Measurements from ENCODE around the gene RELT. TPM values are rescaled to one million over a fixed set of nuclear protein-coding genes. Genes with fewer than 3 reads are reported as not detected.

The RELT gene
- total and polyA plus RNA-seq, 2 donors (not counting 1 experiment from before 2014, with no cell fraction given) = 71.6 to 92.4 TPM

- intact Hi-C loops (cut with micrococcal nuclease) = loop anchor here (1.0 to 2.0 kb wide), 5 partner anchors 8 to 562 kb away; partner anchors contain the start of gene ATG16L2
- CTCF ChIA-PET = interaction anchor here (0.7 to 23.8 kb wide), 5 partner anchors 11 to 283 kb away, joined by 3 to 311 read pairs (median 3); no protein-coding TSS in a partner anchor
- H2AFZ ChIP-seq (ENCODE audit: insufficient read depth, low read depth, low read length, poor library complexity, severe bottlenecking) = peak overlapping the region; percentile 77
- H3K36me3 ChIP-seq (replicated peaks in 1 of 2; ENCODE audit: control extremely low read depth in 1 of 2, control insufficient read depth in 1 of 2, extremely low read depth in 1 of 2, insufficient read depth in 2 of 2, low read length in 1 of 2) = peaks cover 0 to 21% of the 10 kb centered on the region in 2 experiments
- POLR2A ChIA-PET = interaction anchor here (0.6 to 2.0 kb wide), 6 partner anchors 8 to 234 kb away, joined by 3 to 13 read pairs (median 4); no protein-coding TSS in a partner anchor
- H3K4me3 Mint-ChIP-seq = peak overlapping the region; percentile 100
- H3K79me2 ChIP-seq (ENCODE audit: control insufficient read depth, insufficient read depth, low read length) = peaks cover 77% of the 10 kb centered on the region
- ATAC-seq (ENCODE audit: low read depth) (peak; percentile 39), DNase-seq (peak; percentile 82)
- WGBS (ENCODE audit: insufficient coverage) = under 1% methylated on average over 56 of the region's 56 CpGs
- peak overlapping the region; percentile 98 for H3K9ac ChIP-seq (ENCODE audit: low read length)
- peak overlapping the region; percentile 98 for H3K27ac ChIP-seq (ENCODE audit: low read length in 2 of 2)
- no peaks in the 10 kb centered on the region for H3K27me3 ChIP-seq (replicated peaks in 1 of 4; ENCODE audit: control extremely low read depth in 1 of 4, control insufficient read depth in 3 of 4, insufficient read depth in 4 of 4, low read length in 3 of 4)
- H3K9me3 Mint-ChIP-seq (ENCODE audit: insufficient read depth) = no peaks in the 10 kb centered on the region
- H3K4me1 ChIP-seq (ENCODE audit: control insufficient read depth in 2 of 2, insufficient read depth in 2 of 2, low read length in 2 of 2) = peaks cover 68 to 84% of the 10 kb centered on the region in 2 donors
- H3K27ac Mint-ChIP-seq = peak overlapping the region; percentile 99
- no peak for TF ChIP-seq CTCF (IDR thresholded peaks at IDR 0.05)
- no peaks in the 10 kb centered on the region for H3K27me3 Mint-ChIP-seq
- no peaks in the 10 kb centered on the region for H3K9me3 ChIP-seq (ENCODE audit: control extremely low read depth in 1 of 3, control insufficient read depth in 2 of 3, insufficient read depth in 1 of 3, low read length in 2 of 3)
- peaks cover 44% of the 10 kb centered on the region for H4K20me1 ChIP-seq (ENCODE audit: control insufficient read depth, insufficient read depth, low read length, poor library complexity, severe bottlenecking)
- H3K4me3 ChIP-seq (ENCODE audit: control extremely low read depth in 1 of 5, extremely low read depth in 1 of 5, insufficient read depth in 1 of 5, low read depth in 2 of 5, low read length in 4 of 5) = peak overlapping the region; percentile 62 to 95 (median 92)
- H3K4me2 ChIP-seq (replicated peaks; ENCODE audit: low read depth, low read length, poor library complexity, severe bottlenecking) = peak overlapping the region; percentile 89
- peaks cover 75% of the 10 kb centered on the region for H3K4me1 Mint-ChIP-seq
Observed at GRCh38 chr11:73376803-73377629, 817 bp downstream of the RELT start.
